K562 (cell line): ENCODE measurements around the gene CABP2. TPM values are rescaled to one million over a fixed set of nuclear protein-coding genes. Genes with fewer than 3 reads are reported as not detected.

Source experiments
- CEBPG ChIP-seq, 3 experiments: fragments of 200-800 bp in 1 of 3; sonication (Bioruptor generic) in 1 of 3; sonication (generic) in 1 of 3; formaldehyde crosslinking in 1 of 3; IDR thresholded peaks in 2 of 3; conservative IDR thresholded peaks in 1 of 3; 2 replicates each; pipeline versions ENCODE4 v1.6.1 to v1.8.0; 2016 to 2022; ENCODE audit warnings: missing compliant biosample characterization in 2 of 3, missing genetic modification characterization in 2 of 3, mild to moderate bottlenecking in 1 of 3, missing genetic modification reagents in 1 of 3
- IRF9 ChIP-seq: fragments of 450-650 bp; IDR thresholded peaks from 2 replicates; pipeline ENCODE4 v1.6.1; 2016; ENCODE audit warnings: missing biosample characterization, missing genetic modification characterization
- NR1H2 ChIP-seq: sonication (generic); formaldehyde crosslinking; IDR thresholded peaks from 2 replicates; pipeline ENCODE4 v1.4.0; 2020; ENCODE audit warnings: mild to moderate bottlenecking, missing genetic modification reagents
- SOX6 ChIP-seq: fragments of 450-650 bp; IDR thresholded peaks from 2 replicates; pipeline ENCODE4 v1.6.1; 2014; ENCODE audit warnings: mild to moderate bottlenecking
- ZZZ3 ChIP-seq: fragments of 450-650 bp; IDR thresholded peaks from 2 replicates; pipeline ENCODE4 v1.6.1; 2016; ENCODE audit warnings: antibody characterized with exemption, mild to moderate bottlenecking, moderate library complexity
- polyA plus RNA-seq, 8 experiments: library from polyadenylated mRNA; depleted of rRNA in 4 of 8; stranded (reverse) in 5 of 8; unstranded in 3 of 8; fragments of >200 nt; fragmentation: Nextera tagmentation in 2 of 8; fragmentation: Illumina TruSeq in 1 of 8; extraction: Ambion mirVana in 2 of 8; extraction: Trizol in 1 of 8; gene quantifications; 2 replicates each; pipeline versions ENCODE4 v1.2.1 to v1.2.3, GENCODE V29; 2011 to 2014; ENCODE audit warnings: inconsistent platforms in 1 of 8, missing spikeins in 1 of 8
- total RNA-seq, 7 experiments: library from RNA; depleted of rRNA in 6 of 7; stranded (reverse); fragments of >200 nt in 6 of 7; fragmentation: Illumina TruSeq in 2 of 7; extraction: Trizol in 2 of 7; gene quantifications; 2 replicates each; pipeline versions ENCODE4 v1.2.1 to v1.2.3, GENCODE V29; 2011 to 2021; ENCODE audit warnings: low replicate concordance in 1 of 7
- TF ChIP-seq, protein P1 (sequence below): IDR thresholded peaks from 2 replicates; pipeline ENCODE4 v1.6.1; 2011; ENCODE audit warnings: borderline replicate concordance, low read depth, mild to moderate bottlenecking, moderate library complexity, low read length; ENCODE audit not compliant: insufficient read depth, poor library complexity, severe bottlenecking
- TF ChIP-seq, protein P2 (sequence below): IDR thresholded peaks from 2 replicates; pipeline ENCODE4 v1.6.1; 2016; ENCODE audit warnings: missing genetic modification characterization, missing compliant biosample characterization
- TF ChIP-seq, protein P3 (sequence below): fragments of 250-450 bp; sonication (Bioruptor Pico); IDR thresholded peaks from 2 replicates; pipeline ENCODE4 v1.5.0; 2021; ENCODE audit warnings: mild to moderate bottlenecking, borderline replicate concordance

Gene CABP2
- total and polyA plus RNA-seq, 9 of the 15 experiments (the other 6 are each of a cell fraction or from before 2014, with no cell fraction given): not detected

DNA sequence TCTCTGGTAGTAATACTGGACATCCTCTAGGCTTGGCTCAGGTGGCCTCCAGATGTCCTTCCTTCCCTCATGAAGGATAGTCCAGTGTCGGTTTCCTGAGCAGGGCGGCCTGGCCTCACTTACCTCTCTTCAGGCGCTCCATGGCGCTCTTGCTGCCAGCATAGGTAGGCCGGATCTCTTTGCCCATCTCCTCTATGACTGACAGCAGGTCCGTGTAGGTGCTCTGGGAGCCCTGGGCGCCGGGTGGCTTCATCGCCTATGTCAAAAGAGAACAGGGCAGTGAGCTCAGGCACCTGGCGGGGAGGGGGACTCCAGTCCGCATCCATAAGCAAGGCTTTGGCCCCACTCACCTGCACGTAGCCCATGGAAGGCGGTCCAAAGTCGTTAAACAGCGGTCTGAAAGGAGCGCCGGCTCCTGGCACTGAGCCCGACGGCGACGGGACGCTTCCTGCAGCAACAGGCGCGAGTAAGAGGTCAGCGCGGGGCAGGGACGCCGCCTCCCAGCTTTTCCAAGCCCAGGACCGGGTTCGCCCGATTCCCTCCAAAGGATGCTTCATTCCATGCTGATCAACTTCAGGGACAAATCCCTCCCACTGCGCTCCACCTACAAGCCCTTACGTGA, 15.9 kb downstream of the CABP2 start (continued):
- TF ChIP-seq, protein P1, sequence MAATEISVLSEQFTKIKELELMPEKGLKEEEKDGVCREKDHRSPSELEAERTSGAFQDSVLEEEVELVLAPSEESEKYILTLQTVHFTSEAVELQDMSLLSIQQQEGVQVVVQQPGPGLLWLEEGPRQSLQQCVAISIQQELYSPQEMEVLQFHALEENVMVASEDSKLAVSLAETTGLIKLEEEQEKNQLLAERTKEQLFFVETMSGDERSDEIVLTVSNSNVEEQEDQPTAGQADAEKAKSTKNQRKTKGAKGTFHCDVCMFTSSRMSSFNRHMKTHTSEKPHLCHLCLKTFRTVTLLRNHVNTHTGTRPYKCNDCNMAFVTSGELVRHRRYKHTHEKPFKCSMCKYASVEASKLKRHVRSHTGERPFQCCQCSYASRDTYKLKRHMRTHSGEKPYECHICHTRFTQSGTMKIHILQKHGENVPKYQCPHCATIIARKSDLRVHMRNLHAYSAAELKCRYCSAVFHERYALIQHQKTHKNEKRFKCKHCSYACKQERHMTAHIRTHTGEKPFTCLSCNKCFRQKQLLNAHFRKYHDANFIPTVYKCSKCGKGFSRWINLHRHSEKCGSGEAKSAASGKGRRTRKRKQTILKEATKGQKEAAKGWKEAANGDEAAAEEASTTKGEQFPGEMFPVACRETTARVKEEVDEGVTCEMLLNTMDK: no peak
- TF ChIP-seq, protein P2, sequence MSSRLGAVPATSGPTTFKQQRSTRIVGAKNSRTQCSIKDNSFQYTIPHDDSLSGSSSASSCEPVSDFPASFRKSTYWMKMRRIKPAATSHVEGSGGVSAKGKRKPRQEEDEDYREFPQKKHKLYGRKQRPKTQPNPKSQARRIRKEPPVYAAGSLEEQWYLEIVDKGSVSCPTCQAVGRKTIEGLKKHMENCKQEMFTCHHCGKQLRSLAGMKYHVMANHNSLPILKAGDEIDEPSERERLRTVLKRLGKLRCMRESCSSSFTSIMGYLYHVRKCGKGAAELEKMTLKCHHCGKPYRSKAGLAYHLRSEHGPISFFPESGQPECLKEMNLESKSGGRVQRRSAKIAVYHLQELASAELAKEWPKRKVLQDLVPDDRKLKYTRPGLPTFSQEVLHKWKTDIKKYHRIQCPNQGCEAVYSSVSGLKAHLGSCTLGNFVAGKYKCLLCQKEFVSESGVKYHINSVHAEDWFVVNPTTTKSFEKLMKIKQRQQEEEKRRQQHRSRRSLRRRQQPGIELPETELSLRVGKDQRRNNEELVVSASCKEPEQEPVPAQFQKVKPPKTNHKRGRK (tag): no peak
- TF ChIP-seq SOX6: no peak
- no peak for TF ChIP-seq ZZZ3
- TF ChIP-seq IRF9 (tag): no peak
- no peak for TF ChIP-seq CEBPG (CRISPR knock-in tag; IDR thresholded peaks at IDR 0.05)
- TF ChIP-seq CEBPG (tag; conservative IDR thresholded peaks at IDR 0.05 in 1 of 2, IDR thresholded peaks at IDR 0.05 in 1 of 2): no peak
- TF ChIP-seq NR1H2: no peak
- TF ChIP-seq, protein P3, sequence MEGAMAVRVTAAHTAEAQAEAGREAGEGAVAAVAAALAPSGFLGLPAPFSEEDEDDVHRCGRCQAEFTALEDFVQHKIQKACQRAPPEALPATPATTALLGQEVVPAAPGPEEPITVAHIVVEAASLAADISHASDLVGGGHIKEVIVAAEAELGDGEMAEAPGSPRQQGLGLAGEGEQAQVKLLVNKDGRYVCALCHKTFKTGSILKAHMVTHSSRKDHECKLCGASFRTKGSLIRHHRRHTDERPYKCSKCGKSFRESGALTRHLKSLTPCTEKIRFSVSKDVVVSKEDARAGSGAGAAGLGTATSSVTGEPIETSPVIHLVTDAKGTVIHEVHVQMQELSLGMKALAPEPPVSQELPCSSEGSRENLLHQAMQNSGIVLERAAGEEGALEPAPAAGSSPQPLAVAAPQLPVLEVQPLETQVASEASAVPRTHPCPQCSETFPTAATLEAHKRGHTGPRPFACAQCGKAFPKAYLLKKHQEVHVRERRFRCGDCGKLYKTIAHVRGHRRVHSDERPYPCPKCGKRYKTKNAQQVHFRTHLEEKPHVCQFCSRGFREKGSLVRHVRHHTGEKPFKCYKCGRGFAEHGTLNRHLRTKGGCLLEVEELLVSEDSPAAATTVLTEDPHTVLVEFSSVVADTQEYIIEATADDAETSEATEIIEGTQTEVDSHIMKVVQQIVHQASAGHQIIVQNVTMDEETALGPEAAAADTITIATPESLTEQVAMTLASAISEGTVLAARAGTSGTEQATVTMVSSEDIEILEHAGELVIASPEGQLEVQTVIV (CRISPR knock-in tag): no peak
